Stimulated activated CD8-positive, alpha-beta memory T cell treated with anti-CD3 and anti-CD28 coated beads, Interleukin-7, amount 100 ng/mL, for 4 hours (primary cell): ENCODE data around the gene SLITRK3.

Experiments used
- DNase-seq, 2 donors: peaks; one replicate each; pipeline ENCODE4 v3.0.0-alpha.2; 2020; ENCODE audit warnings: low read depth in 2 of 2

The SLITRK3 gene

DNA sequence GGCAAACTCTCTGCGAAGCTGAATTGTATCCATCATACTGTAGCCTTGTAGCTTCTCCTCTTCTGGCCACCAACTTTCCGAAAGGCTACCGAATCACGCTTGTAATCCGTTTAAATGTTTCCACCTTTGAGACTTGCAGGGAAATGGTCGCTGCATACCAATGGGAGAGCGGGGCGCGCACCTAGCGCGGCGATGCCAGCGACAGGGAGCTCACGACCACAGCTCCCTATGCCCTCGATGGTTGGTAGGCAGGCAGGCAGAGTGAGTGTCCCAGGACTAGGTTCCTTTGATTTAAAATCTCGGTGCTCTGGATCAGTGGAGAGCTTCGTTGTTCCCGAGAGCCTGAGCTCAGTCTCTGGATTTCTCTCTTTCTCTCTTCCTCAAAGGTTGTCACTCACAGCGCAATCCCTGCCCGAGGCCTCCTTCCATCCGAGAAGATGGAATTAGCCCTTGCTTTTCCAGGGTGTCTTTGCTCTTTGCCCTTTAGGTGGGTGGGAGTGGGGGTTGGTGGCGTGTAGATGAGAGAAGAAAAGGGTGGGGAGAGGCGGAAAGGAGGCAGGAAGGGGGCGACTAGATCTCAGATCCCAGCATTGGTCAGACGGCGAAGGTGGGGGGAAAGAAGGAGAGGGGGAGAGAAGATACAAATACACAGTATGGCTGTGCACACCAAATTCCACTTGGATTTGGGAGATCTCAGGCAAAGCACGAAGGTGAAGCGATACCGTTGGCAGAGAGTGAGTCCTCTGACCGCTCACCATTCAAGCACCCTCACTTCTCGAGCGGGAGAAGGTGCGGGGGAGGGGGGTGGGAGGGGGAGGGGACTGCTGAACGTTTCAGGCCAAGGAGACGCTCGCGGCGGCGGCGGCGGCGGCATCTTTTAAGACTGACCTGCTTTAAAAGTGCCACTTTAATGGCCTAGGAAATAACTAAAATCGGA, at the start of gene SLITRK3:
SLITRK3 (minus strand) TSS at position 745 of the 937 bp plus-strand sequence. CDS start 5,554 bp downstream, outside the sequence.
- DNase-seq, result no peak

DNA sequence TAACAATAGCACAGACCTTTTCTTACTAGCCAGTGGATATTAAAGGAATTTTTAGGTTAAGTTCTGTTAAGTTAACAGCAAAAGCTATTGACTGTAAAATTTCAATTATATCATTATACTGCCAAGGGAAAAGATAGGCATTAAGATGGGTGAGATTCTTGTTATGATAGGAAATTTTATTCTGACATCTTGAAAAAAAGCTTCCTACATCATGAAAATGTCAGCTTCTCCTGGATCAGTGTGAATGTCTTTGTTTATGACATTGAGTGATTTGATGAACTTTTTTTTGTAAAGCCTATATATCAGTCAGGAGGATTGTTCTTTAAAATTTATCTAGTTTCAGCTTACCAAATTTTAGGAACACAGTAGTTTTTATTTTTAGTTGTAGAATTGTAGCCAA, 47.4 kb upstream of the SLITRK3 start:
- no peak for DNase-seq

GRCh38 chr3:165233501-165234195, 37.5 kb upstream of the SLITRK3 start:
- no peak for DNase-seq

- DNase-seq, result no peak
Observed at GRCh38 chr3:165225604-165226003, 29.4 kb upstream of the SLITRK3 start.

DNA sequence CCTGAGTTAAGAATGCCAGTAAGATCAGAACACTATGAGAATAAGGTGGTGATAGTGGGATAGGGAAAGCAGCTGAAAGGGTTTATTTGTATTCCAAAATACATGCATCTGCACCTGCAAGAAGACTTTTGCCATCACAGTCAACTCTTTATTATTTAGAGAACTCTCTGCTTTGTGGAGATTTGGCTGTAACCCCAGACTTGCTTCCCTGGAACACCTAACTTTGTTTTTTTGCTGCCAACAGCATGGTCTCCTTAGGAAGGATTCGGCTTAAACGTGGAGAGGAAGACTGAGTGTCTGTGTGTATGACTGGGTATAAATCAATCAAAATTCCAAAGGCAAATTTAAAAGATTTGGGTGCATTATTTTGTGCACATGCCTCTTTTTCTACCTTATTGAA, 21.6 kb upstream of the SLITRK3 start:
- DNase-seq, result no peak

DNA sequence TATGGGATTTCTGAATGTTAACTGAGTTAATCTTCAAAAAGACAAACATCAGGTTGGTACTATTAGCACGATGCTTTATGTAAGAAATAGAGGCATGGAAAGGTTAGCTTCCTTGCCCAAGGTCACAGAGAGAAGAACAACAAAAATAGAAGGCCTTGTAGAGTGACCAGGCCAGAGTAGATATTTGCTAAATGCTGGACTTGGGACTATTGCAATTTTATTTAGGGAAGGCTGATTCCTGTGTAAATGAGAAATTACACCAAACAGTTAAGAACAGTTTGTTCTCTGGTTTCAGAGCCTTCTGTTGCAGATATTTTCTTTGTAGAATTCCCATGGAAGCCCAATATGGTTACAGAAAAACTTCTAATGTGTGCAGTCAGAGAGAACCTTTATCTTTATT, 16.4 kb upstream of the SLITRK3 start:
- DNase-seq, result no peak

- no peak for DNase-seq
Observed at GRCh38 chr3:165211721-165212120, 15.5 kb upstream of the SLITRK3 start.

- no peak for DNase-seq
Observed at GRCh38 chr3:165210727-165211126, 14.5 kb upstream of the SLITRK3 start.

DNA sequence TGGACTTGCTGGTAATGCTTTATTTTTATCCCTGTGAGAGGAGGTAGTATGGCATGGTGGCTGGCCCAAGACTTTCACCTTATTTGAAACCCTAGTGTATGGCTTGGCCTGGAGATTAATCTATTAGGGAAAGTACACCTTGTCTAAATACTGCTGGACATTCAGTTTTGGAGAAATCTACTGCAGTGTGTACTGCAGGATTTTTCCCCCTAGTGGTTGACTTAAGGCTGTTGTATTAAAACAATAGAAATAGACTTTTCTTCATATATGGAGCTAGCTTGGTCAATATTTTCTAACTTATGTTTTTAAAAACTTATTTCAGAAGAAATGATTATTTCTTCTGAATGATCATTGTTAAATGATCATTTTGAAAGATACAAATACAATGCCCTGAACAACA, 13.9 kb upstream of the SLITRK3 start:
- no peak for DNase-seq

DNA sequence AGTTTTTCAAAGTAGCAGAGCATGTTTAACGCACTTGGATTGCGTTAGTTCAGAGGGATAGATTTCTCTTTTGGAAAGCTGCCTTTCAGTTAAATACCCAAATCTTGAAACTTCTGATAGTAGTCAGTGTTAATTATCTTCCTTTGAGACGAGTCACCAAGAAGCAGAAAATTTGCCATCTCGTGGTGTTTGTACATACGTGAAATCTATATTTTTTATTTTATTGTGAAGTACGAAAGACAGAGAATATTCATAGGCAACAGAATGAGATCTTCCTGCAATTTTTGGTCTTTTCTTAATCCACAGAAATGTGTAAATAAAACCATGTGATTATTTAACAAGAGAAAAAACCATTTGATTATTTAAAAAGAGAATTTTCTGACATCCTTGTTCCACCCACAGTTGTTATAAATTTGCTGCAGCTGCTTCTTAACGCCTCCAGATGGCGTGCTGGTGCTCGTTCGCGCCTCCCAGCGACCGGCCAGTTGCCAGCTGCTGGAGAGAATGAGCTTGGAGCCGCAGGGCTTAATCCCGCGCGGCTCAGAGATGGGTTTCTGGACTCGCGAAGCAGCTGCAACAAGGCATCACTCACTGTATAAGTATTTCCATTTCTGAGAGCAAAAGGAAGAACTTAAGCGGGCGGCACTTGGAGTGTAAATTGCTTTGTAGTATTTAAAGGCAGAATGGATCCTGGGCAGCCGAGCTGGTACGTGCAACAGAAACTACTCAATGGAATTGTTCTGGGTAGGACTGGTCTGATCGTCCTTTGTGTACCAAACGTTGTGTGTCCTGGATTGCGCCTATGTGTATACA, 10.5 kb upstream of the SLITRK3 start:
- DNase-seq, result no peak

DNA sequence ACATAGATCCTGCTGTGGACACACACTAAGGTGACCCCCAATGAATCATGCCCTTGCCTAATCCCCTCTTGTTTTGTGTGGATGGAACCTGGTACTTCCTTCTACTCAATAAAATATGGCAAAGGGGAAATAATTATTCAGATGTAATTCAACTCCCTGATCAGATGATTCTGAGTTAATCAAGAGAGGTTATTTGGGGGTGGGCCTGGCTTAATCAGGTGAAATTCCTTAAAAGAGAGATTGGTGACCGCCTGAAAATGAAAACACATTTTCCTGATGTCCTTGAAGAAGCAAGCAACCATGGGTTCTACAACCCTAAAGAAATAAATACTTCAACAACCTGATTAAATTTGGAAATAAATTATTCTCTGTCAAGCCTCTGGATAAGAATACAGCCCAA, 8.3 kb upstream of the SLITRK3 start:
- DNase-seq, result no peak

DNA sequence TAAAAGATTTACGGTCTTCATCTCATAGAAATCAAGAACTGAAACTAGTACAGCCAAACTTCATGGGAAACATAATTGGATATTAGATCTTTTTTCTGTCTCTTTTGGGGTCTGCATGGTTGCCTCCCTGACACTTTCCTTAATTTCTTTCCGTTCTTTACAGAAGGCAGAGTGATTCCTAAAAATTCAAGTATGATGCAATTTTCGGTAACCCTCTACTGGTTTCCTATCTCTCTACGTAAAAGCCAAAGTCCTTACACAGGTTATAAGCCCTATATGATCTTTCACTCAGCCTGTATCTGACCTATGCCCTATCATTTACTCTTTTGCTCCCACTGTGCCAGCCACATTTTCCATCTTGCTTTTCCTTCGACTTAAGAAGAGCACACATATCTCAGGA, 6.8 kb upstream of the SLITRK3 start:
- DNase-seq, result no peak

GRCh38 chr3:165201964-165202363, 5.8 kb upstream of the SLITRK3 start:
- no peak for DNase-seq

- no peak for DNase-seq
Observed at GRCh38 chr3:165197481-165197800, 1.3 kb upstream of the SLITRK3 start.

DNA sequence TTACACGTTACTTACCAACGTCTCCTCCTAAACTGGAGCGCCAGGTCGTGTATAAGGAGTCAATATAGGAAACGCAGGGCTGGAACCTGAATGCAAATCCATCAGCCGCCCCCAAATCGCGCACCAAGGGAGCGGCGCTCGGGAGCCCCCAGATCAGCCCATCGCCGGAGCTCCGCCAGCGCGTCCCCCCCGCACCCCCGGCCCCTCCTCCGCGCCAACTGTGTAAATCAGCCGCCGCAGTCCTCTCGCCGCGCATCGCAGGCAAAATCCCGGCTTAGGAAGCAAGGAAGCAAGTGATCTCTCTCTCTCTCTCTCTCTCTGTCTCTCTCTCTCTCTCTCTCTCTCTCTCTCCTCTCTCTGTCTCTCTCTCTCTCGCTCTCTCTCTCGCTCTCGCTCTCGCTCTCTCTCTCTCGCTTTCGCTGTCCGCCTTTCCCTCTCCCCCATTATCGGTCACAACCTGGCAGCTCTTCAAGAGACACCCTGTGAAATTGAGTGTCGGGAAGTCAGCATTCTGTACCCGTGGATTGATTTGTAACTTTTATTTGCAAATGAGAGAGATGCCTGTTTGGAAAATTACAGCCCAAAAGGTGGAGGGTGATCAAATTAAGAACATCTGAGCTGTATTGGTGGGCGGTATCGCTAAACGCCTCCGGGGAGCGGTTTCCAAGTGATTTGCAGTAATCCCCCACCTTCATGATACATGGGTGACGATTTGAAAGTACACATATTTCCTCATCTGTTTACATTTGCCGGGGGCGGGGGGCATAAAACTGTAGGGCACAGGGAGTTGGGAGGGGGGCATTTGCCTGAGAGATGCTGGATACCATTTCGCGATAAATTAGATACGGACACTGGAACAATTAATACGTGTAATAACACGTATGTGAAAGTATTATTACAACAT, 645 bp upstream of the SLITRK3 start:
- no peak for DNase-seq

GRCh38 chr3:165195241-165195639, 944 bp downstream of the SLITRK3 start:
- DNase-seq, result no peak

DNA sequence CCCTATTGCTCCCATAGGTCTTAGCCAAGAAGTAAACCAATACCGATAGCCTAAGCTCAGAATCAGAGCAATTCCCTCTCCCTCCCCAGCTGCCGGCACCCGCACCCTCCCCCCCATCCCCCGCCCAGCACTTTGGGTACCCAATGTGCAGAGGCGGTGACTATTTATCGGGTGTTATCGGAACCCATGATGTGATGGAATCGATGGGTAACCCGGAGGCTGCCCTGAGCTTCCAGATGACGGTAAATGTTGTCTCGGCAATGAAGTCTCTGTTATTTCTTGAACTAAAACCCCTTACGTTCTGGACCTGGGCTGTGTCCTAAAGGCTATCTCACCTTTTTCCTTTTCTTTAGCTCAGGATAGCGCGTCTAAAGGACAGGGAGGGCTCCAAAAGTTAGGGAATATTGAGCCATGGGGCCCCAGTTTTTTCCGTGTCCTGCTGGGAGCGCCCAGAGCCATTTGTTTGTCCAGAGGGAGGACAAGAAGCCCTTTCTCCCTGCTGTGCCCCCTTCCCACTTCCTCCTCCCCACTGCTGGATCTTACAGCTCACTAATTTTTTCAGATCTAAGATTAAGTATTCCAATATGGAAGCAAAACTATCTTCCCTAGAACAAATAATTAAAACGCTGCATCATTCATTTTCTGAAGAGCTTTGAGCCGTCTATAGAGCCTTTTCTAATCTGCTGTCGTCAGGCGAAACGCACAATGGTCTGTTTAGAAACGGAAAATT, 1.5 kb downstream of the SLITRK3 start:
- DNase-seq, result no peak

- DNase-seq, result no peak
Observed at GRCh38 chr3:165193366-165194254, 2.6 kb downstream of the SLITRK3 start.

DNA sequence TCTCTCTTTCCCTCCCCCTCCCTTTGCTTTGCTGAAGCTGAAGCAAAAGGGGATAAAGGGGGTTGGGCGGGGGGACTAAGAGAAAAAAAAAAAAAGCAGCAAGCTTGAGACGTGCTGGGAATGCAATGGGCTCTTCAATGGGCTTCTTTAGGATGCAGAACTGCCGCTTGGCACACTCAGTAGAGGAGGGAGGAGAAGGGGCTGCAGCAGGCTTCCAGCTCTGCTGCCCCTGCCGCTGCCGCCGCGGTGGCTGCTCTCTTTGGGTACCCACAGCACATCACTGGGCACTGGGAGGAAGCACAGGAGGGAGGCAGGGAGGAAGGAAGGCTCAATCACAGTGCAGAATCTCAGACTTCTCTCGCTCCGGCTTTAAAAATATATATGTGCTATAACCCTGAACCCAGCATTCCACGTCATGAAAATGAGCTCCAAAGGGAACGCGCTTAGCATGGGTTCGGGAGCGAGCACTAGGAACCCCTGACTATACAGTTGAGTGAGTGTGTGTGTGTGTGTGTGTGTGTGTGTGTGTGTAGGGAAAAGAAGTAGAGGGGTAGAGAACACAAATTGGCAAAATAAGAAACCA, 3.5 kb downstream of the SLITRK3 start:
- no peak for DNase-seq
